SU-DHL-6 (cell line): ENCODE measurements around the gene DDIT3.

Experiments
- CTCF ChIP-seq: fragments of 200-600 bp; sonication (generic); IDR thresholded peaks from one replicate; pipeline ENCODE4 v1.5.1; 2017; ENCODE audit warnings: antibody characterized with exemption, mild to moderate bottlenecking, low read length, moderate library complexity; ENCODE audit not compliant: insufficient read depth, poor library complexity, severe bottlenecking
- EZH2phosphoT487 ChIP-seq: fragments of 200-600 bp; sonication (generic), shearing (Covaris generic); conservative IDR thresholded peaks from 2 replicates; pipeline ENCODE4 v1.6.1; 2018; ENCODE audit warnings: mild to moderate bottlenecking, antibody characterized with exemption, low read length, moderate library complexity, mixed read lengths

- TF ChIP-seq CTCF (no peak), EZH2phosphoT487 (no peak)
These were observed 12.8 kb upstream of the DDIT3 start for GRCh38 chr12:57533108-57533507.
